Measurements from ENCODE around the gene DENND5A. TPM values are rescaled to one million over a fixed set of nuclear protein-coding genes. Genes with fewer than 3 reads are reported as not detected.

The DENND5A gene
- total RNA-seq, 2 experiments from 2014 or later: 40.6 to 44.3 TPM

DNA sequence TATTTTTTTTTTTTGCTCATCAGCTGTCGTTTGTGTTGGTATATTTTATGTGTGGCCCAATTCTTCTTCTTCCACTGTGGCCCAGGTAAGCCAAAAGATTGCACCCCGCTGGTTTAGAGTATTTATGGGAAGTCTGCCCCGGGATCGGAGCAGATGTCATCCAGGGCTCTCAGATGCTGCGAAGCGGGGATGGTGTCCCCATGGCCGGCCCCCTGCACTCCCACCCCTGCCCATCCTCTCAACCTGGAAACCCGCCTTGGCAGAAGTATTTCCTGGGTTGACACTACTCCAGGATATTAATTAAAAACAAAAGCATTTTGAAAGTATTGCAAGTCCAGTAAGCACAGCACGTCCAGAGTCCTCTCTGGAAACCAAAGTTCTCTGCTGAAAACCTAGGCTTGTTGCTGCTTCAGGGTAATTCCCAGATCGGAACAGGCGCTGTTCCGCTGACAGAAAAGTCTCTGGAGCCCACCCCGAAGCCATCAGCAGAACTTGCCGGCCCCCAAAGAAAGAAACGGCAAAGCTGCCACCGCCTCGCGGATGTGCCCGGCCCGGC, 174.6 kb downstream of the DENND5A start:
- Mint-ChIP-seq H3K9me3 (no peaks in the 10 kb centered on the region), H3K36me3 (ENCODE audit: low read depth) (no peaks in the 10 kb centered on the region), H3K4me3 (no peak overlapping the region), H3K27ac (no peak overlapping the region), H3K4me1 (ENCODE audit: low read depth) (no peaks in the 10 kb centered on the region), H3K27me3 (peaks cover 55% of the 10 kb centered on the region)
- CTCF ChIA-PET: interaction anchor here (1.2 to 2.8 kb wide), 3 partner anchors 32 to 75 kb away, joined by 3 to 13 read pairs (median 5); no protein-coding TSS in a partner anchor
- intact Hi-C loops (cut with micrococcal nuclease): no loop called here
- POLR2A ChIA-PET: no interaction called here
- no peak for DNase-seq
- ATAC-seq: no peak
- TF ChIP-seq, protein P1, sequence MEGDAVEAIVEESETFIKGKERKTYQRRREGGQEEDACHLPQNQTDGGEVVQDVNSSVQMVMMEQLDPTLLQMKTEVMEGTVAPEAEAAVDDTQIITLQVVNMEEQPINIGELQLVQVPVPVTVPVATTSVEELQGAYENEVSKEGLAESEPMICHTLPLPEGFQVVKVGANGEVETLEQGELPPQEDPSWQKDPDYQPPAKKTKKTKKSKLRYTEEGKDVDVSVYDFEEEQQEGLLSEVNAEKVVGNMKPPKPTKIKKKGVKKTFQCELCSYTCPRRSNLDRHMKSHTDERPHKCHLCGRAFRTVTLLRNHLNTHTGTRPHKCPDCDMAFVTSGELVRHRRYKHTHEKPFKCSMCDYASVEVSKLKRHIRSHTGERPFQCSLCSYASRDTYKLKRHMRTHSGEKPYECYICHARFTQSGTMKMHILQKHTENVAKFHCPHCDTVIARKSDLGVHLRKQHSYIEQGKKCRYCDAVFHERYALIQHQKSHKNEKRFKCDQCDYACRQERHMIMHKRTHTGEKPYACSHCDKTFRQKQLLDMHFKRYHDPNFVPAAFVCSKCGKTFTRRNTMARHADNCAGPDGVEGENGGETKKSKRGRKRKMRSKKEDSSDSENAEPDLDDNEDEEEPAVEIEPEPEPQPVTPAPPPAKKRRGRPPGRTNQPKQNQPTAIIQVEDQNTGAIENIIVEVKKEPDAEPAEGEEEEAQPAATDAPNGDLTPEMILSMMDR (IDR thresholded peaks at IDR 0.05): no peak

DNA sequence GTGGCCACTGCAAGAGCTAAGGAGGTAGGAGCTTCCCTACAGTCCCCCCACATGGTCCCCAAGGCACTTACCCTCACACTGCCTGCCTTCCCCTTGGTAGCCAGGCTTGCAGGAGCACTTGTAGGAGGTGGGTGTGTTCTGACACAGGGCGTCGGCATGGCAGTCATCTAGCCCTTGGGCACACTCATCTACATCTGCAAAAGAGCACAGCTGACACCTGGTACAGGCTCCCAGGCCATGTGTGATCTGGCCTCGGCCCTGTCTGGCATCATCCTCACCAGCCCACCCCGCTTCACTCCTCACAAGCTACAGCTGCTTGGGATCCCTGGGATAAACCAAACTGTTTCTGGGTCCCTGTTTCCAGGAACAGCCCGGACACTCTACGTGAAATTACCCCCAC, 175.5 kb downstream of the DENND5A start:
- Mint-ChIP-seq H3K4me3 (no peak overlapping the region), H3K36me3 (ENCODE audit: low read depth) (no peaks in the 10 kb centered on the region), H3K4me1 (ENCODE audit: low read depth) (no peaks in the 10 kb centered on the region), H3K27me3 (peaks cover 55% of the 10 kb centered on the region), H3K9me3 (no peaks in the 10 kb centered on the region), H3K27ac (no peak overlapping the region)
- no peak for DNase-seq
- no peak for ATAC-seq
- POLR2A ChIA-PET: interaction anchor here (0.6 kb wide), 1 partner anchor 1705 kb away, joined by 3 read pairs; no protein-coding TSS in a partner anchor
- intact Hi-C loops (cut with micrococcal nuclease): no loop called here
- TF ChIP-seq, protein P1 (IDR thresholded peaks at IDR 0.05): no peak
- CTCF ChIA-PET: interaction anchor here (0.7 to 2.8 kb wide), 5 partner anchors 31 to 417 kb away, joined by 3 to 13 read pairs (median 4); no protein-coding TSS in a partner anchor

DNA sequence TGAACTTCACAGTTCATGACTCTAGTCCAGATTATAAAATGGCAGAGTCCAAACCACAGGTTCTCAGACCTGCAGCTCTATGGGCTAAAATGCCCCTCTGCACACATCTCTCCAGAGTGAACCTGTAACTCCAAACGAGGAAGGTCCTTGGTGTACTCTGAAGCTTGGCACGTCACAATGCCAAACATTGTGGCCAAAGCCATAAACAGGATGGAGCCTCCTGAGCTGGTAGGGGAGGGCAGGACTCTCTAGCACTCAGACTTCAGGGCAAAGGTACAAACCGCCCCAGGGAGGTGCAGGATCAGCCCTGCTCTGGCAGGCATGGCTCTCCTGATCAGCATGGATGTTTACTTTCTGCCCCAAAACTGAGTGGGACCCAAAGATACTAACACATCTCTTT, 176.1 kb downstream of the DENND5A start:
- Mint-ChIP-seq H3K9me3 (no peaks in the 10 kb centered on the region), H3K27ac (no peak overlapping the region), H3K4me3 (no peak overlapping the region), H3K27me3 (peaks cover 52% of the 10 kb centered on the region), H3K4me1 (ENCODE audit: low read depth) (no peaks in the 10 kb centered on the region), H3K36me3 (ENCODE audit: low read depth) (no peaks in the 10 kb centered on the region)
- ChIA-PET CTCF (interaction anchor here (0.7 to 2.8 kb wide), 3 partner anchors 34 to 418 kb away, joined by 3 to 13 read pairs (median 4); no protein-coding TSS in a partner anchor), POLR2A (no interaction called here)
- DNase-seq (no peak), ATAC-seq (no peak)
- TF ChIP-seq, protein P1 (IDR thresholded peaks at IDR 0.05): no peak
- intact Hi-C loops (cut with micrococcal nuclease): no loop called here

Small RNA genes within 50 kb of the gene (microRNA-seq; reads per million reads assigned to microRNA genes)
- not detected for gene MIR5691 (ENCODE audit: borderline microRNAs expressed, borderline replicate concordance)

Other genes starting within 250 kb of the DENND5A start
- not detected for gene SCUBE2, start 173.8 kb downstream of the DENND5A start, total RNA-seq
- gene TMEM41B, start 49.2 kb upstream of the DENND5A start, total RNA-seq: 10 to 100 TPM; 20.4 to 23.0 TPM
- 100 to 1,000 TPM; 181 to 186 TPM for gene IPO7, start 119.3 kb upstream of the DENND5A start, total RNA-seq
- gene ZNF143, start 195.7 kb upstream of the DENND5A start, total RNA-seq: 10 to 100 TPM; 26.5 to 33.7 TPM

Measured in activated CD8-positive, alpha-beta T cell treated with anti-CD3 and anti-CD28 coated beads for 36 hours (primary cell).